ENCODE measurements around the gene TIAM2.
A peak's percentile ranks its signal among the peaks of the same experiment; 100 is the strongest.

The TIAM2 gene

GRCh38 chr6:155141512-155141911 lies 146.4 kb downstream of the TIAM2 start:
- DNase-seq: no peak

- no peak for DNase-seq
Measured at GRCh38 chr6:155142168-155143028, 147.3 kb downstream of the TIAM2 start.

DNA sequence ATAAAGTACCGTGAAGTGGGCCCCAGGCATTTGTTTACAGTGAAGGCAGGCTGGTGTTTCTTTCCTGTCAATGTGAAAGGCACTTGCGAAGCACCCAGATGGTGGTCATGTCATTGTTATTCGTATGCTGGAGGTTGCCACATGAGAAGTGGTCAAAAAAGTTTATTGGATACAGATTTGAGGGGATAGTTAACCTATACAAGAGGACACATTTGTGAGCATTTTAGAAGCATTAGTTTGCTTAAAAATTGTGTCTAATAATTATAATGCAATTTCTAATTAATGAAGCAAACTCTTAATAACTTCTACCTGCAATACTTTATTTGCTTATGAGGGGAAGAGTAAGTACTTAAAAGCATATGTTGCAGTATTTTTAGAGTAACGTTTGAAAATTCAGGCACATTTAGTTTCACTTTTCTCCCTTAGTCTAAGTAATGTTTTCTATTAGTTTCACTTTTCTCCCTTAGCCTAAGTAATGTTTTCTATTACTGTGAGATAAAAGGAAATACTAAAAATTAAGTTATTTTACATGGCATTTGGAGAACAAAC lies 148.0 kb downstream of the TIAM2 start:
- no peak for DNase-seq

- no peak for DNase-seq
Measured at GRCh38 chr6:155143578-155144106, 148.5 kb downstream of the TIAM2 start.

- no peak for DNase-seq
Measured at GRCh38 chr6:155146205-155146604, 151.1 kb downstream of the TIAM2 start.

- no peak for DNase-seq
Measured at GRCh38 chr6:155147958-155148663, 153.0 kb downstream of the TIAM2 start.

DNA sequence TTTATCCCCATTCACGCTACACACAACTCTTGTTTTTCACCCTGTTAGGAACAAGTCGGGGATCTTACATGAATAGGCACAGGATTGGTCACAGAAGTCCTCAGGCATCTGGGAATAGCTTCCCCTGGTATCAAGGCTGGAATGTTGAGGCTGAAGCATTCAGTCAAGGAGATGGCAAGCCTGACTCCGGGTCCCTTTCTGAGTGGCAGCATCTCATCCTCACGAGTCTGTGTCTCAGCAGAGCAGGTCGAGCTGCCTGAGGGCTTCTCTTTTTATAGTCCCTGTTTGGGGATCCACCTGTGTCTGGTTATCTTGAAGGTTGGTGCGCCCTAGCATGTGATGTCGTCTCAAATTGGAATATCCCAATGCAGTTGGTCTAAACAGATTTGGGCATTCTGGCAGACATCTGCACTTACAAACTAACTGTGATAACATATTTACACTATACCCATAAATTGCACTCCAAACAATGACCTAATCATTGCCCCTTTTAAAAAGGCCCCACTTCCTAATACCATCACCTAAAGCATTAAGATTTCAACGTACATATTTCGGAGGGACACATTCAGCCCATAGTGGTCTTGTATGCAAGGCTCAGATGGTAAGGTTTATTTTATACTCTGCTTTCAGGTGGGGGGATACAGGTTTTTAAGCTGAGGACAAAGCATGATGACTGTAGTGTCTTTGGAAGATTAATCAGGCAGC lies 156.0 kb downstream of the TIAM2 start:
- DNase-seq: no peak

GRCh38 chr6:155152211-155153076 lies 157.3 kb downstream of the TIAM2 start:
- DNase-seq: no peak

DNA sequence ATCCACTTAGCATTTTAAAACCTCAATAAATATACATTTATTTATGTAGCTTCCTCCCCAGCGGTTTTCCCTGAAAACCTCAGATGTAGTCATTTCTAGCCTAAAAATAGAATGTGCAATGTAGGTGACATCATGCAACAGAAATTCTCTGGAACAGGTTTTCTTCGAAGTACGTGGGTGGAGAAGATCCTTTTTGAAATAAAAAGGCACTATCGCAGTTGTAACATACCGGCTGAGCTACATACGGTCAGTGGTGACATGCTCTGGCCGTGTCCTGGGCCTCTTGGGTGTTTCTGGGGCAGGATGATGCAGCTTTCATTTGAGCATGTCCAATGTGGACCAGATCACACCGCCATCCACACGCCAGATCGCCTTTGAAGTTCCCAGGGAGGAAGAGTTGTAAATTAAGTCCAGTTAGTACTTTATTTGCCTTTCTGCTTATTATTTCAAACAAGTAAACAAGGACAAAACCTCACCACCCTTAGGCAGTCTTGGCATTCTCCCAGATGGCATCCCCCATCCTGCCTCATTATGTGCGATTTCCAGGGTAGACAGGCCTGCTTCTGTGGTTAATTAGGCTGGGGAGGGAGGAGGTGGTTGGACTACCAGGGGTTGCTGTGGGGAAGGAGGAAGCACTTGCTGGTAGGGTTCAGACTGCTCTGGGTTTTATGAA lies 159.2 kb downstream of the TIAM2 start:
- peak; percentile 72 for DNase-seq

- DNase-seq: no peak
Measured at GRCh38 chr6:155155787-155156447, 160.8 kb downstream of the TIAM2 start.

- DNase-seq: no peak
Measured at GRCh38 chr6:155157101-155157500, 162.0 kb downstream of the TIAM2 start.

DNA sequence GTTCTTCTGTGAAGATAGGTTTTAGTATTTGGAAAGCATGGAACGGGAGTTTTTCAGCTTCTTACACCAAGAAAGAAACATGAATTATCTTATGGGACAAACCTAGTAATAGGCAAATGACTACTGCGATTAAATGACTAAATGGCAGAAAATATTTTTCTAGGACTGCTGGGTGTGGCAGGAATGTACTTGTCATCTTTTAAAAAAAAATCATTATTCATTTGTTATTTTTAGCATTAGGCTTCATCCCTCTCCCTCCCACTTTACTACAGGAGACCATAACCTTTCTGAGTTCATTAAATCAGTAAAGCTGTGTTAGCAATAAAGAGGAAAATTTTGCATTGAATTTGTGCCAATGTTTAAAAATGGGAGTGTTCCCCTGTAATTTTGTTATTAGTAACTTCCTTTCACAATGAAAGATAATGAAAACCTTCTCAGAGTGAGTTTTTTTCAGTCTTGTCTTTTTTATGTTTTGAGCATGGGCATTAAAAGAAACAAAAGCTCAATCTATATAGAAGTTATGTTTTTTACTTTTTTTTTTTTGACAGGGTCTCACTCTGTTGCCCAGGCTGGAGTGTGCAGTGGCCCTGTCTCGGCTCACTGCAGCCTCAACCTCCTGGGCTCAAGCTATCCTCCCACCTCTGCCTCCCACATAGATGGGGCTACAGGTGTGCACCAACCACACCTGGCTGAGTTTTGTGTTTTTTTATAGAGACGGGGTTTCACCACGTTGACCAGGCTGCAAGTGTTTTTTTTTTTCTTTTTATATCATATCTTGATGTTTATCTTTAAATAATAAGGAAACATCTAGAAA lies 163.1 kb downstream of the TIAM2 start:
- DNase-seq: no peak

- no peak for DNase-seq
Measured at GRCh38 chr6:155162682-155163081, 167.6 kb downstream of the TIAM2 start.

DNA sequence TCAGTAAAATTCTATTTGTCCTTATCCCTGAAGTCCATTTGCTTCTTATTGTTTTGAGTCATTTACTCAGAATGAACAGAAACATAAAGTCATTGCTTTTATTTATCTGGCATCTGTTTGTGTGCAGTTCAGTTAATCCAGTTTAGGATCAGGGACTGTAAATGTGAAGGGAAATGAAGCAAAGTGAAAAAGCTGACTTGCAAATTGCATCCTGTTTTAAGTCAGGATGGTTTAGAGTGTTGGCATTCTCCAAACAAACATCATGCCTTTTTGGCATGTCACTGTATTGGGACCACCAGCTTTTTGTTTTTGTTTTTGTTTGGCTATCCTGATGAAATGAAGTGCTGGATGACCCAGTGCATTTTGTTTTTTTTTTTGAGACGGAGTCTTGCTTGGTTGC lies 168.5 kb downstream of the TIAM2 start:
- no peak for DNase-seq

DNA sequence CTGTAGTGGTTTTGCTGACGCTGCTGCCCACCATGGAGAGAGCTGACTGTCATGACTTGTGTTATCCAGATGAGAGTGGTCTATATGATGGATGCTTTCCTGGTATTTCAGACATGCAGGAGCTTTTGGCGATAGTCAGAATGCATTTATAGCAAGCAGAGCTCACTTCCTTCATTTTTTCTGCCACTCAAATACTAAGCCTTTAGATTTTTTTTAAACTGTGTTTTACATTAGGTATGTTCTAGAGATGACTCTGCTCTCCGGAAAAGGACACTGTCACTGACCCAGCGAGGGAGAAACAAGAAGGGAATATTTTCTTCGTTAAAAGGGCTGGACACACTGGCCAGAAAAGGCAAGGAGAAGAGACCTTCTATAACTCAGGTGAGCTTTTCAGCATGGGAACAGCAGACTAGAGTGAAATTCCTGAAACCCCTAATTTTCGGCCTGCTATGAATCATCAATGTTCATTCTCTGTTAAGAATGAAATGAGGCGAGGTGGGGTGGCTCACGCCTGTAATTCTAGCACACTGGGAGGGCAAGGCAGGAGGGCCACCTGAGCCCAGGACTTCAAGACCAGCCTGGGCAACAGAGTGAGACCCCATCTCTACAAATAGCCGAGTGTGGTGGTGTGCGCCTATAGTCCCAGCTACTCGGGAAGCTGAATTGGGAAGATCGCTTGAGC lies 170.1 kb downstream of the TIAM2 start:
- no peak for DNase-seq

DNA sequence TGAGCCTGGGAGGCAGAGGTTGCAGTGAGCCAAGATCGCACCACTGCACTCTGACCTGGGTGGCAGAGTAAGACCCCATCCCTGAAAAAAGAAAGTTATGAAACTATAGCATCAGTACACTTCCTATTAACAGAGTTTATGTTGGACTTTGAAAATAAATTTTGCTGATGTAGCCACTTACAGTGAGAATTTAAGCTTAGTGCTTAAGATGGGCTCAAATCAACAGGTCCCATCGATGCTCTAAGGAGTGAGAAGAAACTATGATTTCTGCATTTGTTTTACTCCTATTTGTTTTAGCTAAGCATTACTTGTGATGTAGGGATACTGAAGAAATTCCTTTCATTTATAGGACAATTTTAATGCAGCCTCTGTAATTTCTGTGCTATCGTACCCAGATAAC lies 175.4 kb downstream of the TIAM2 start:
- DNase-seq: no peak

DNA sequence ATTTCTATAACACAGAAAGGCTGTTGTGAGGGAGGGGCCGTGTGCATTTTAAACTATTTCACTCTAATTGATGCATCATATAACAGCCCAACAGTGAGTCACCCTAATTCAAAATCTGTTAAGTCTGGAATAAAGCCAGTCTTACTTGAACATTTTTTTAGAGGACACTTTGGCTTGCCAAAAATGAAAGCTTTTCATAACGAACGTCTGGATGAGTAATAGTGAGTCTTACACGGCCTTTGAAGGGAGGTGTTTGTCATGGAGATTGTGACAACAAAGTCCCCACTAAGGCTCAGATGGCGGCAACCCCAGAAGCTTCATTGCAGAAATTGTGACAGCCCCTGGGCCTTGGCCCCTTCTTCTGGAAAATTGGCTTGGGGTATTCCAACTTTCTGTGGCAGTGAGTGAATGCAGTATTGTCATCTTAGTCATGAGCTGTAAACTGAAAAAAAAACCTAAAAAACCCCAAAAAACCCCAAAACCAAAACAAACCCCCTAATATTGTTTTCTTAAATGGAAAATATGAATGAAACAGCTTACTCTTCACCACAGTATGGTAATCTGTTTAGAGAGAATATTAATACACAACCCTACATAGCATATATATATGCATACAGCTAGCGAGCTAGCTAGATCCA lies 176.1 kb downstream of the TIAM2 start:
- DNase-seq: peak; percentile 81

- no peak for DNase-seq
Measured at GRCh38 chr6:155171747-155172449, 176.8 kb downstream of the TIAM2 start.
